Kidney epithelial cell (primary cell): ENCODE results near the gene KIF18B. TPM values are rescaled to one million over a fixed set of nuclear protein-coding genes. Genes with fewer than 3 reads are reported as not detected.

Experiments
- DNase-seq: peaks from one replicate; pipeline ENCODE4 v3.0.0-alpha.2; 2010; ENCODE audit warnings: low read depth
- H3K27me3 ChIP-seq: 2 replicates; pipeline ENCODE4 v1.6.0; 2011; ENCODE audit warnings: low read length; ENCODE audit not compliant: control insufficient read depth, insufficient read depth
- H3K36me3 ChIP-seq: 2 replicates; pipeline ENCODE4 v1.5.1; 2011; ENCODE audit warnings: low read length; ENCODE audit not compliant: control insufficient read depth, insufficient read depth
- H3K4me3 ChIP-seq: 2 replicates; pipeline ENCODE4 v1.5.1; 2011; ENCODE audit warnings: low read depth, mild to moderate bottlenecking, control low read depth, low read length
- CTCF ChIP-seq: IDR thresholded peaks from 2 replicates; pipeline ENCODE4 v1.5.1; 2011; ENCODE audit warnings: mild to moderate bottlenecking, moderate library complexity, low read length, control low read depth, inconsistent platforms; ENCODE audit not compliant: insufficient read depth, poor library complexity, severe bottlenecking
- total RNA-seq: library from RNA; depleted of rRNA; stranded (reverse); fragments of >200 nt; gene quantifications from 2 replicates; pipeline ENCODE4 v1.2.3, GENCODE V29; 2015

KIF18B gene
- total RNA-seq, 1 donor from 2014 or later = 1.4 TPM

- no peak for TF ChIP-seq CTCF
- no peak overlapping the region for H3K4me3 ChIP-seq
- H3K27me3 ChIP-seq = peaks cover 18% of the 10 kb centered on the region
- no peaks in the 10 kb centered on the region for H3K36me3 ChIP-seq
- DNase-seq = no peak
Observed at GRCh38 chr17:44979426-44979995, 31.9 kb upstream of the KIF18B start.

- DNase-seq = no peak
- Histone ChIP-seq H3K27me3 (peaks cover 18% of the 10 kb centered on the region), H3K4me3 (no peak overlapping the region), H3K36me3 (no peaks in the 10 kb centered on the region)
- no peak for TF ChIP-seq CTCF
Observed at GRCh38 chr17:44978807-44979206, 31.2 kb upstream of the KIF18B start.

GRCh38 chr17:44977814-44978550 is 30.4 kb upstream of the KIF18B start:
- no peak for DNase-seq
- Histone ChIP-seq H3K27me3 (peaks cover 18% of the 10 kb centered on the region), H3K4me3 (no peak overlapping the region), H3K36me3 (no peaks in the 10 kb centered on the region)
- no peak for TF ChIP-seq CTCF

GRCh38 chr17:44977065-44977464 is 29.5 kb upstream of the KIF18B start:
- no peak for DNase-seq
- TF ChIP-seq CTCF = no peak
- Histone ChIP-seq H3K36me3 (no peaks in the 10 kb centered on the region), H3K4me3 (no peak overlapping the region), H3K27me3 (peaks cover 18% of the 10 kb centered on the region)

GRCh38 chr17:44976206-44976605 is 28.6 kb upstream of the KIF18B start:
- no peak overlapping the region for H3K4me3 ChIP-seq
- no peaks in the 10 kb centered on the region for H3K36me3 ChIP-seq
- peaks cover 18% of the 10 kb centered on the region for H3K27me3 ChIP-seq
- no peak for TF ChIP-seq CTCF
- DNase-seq = no peak
